ENCODE measurements around the gene WRNIP1. TPM values are rescaled to one million over a fixed set of nuclear protein-coding genes. Genes with fewer than 3 reads are reported as not detected.

Gene WRNIP1
- total RNA-seq, 4 donors from 2014 or later = 51.9 to 66.0 (median 57.3) TPM

GRCh38 chr6:2818593-2818992 lies 53.4 kb downstream of the WRNIP1 start:
- H3K4me3 ChIP-seq = peak overlapping the region in 1 of 4 donors; percentile 17
- H3K27me3 ChIP-seq = no peaks in the 10 kb centered on the region
- in situ Hi-C loops (cut with MboI; ENCODE audit: low sequenced_read_pairs in 4 of 4) (no loop called here), intact Hi-C loops (cut with DNase I; ENCODE audit: low total_unique reads) (no loop called here)
- DNase-seq (no peak), ATAC-seq (no peak)
- TF ChIP-seq POLR2A (IDR thresholded peaks at IDR 0.05) = no peak
- TF ChIP-seq, protein P1, sequence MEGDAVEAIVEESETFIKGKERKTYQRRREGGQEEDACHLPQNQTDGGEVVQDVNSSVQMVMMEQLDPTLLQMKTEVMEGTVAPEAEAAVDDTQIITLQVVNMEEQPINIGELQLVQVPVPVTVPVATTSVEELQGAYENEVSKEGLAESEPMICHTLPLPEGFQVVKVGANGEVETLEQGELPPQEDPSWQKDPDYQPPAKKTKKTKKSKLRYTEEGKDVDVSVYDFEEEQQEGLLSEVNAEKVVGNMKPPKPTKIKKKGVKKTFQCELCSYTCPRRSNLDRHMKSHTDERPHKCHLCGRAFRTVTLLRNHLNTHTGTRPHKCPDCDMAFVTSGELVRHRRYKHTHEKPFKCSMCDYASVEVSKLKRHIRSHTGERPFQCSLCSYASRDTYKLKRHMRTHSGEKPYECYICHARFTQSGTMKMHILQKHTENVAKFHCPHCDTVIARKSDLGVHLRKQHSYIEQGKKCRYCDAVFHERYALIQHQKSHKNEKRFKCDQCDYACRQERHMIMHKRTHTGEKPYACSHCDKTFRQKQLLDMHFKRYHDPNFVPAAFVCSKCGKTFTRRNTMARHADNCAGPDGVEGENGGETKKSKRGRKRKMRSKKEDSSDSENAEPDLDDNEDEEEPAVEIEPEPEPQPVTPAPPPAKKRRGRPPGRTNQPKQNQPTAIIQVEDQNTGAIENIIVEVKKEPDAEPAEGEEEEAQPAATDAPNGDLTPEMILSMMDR (IDR thresholded peaks at IDR 0.05 in 4 of 5, conservative IDR thresholded peaks at IDR 0.05 in 1 of 5) = no peak
- H3K36me3 ChIP-seq = no peaks in the 10 kb centered on the region
- peak overlapping the region in 1 of 4 donors; percentile 19 for H3K27ac ChIP-seq
- H3K4me1 ChIP-seq = peaks cover 27 to 32% of the 10 kb centered on the region in 2 donors
- H3K9me3 ChIP-seq = no peaks in the 10 kb centered on the region

- TF ChIP-seq POLR2A (IDR thresholded peaks at IDR 0.05) = no peak
- no peaks in the 10 kb centered on the region for H3K36me3 ChIP-seq
- no peak for DNase-seq
- ATAC-seq = peak in 1 of 2 donors; percentile 24
- intact Hi-C loops (cut with DNase I; ENCODE audit: low total_unique reads) = no loop called here
- no peaks in the 10 kb centered on the region for H3K9me3 ChIP-seq
- no peak overlapping the region for H3K27ac ChIP-seq
- in situ Hi-C loops (cut with MboI; ENCODE audit: low sequenced_read_pairs in 4 of 4) = no loop called here
- no peaks in the 10 kb centered on the region for H3K27me3 ChIP-seq
- peaks cover 28 to 33% of the 10 kb centered on the region in 2 donors for H3K4me1 ChIP-seq
- no peak overlapping the region for H3K4me3 ChIP-seq
Measured at GRCh38 chr6:2819115-2819514, 53.9 kb downstream of the WRNIP1 start.

DNA sequence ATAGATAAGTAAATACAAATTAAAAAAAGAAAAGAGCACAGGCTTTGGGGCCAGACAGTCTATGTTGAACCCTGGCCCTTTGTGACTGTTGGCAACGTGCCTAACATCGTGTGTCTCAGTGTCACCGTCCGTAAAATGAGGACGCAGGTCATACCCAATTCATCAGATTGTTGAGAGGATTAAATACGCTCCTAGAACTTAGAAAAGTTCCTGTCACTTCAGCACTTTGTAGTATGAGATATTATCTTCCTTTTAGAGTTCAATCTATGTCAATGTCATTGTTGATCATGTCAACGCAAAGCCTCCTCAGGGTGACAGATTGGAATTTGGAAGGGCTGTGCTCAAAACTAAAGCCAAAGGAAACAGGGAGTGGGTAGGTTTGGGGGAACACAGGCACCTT lies 54.8 kb downstream of the WRNIP1 start:
- H3K4me1 ChIP-seq = peaks cover 28 to 33% of the 10 kb centered on the region in 2 donors
- no peaks in the 10 kb centered on the region for H3K36me3 ChIP-seq
- H3K9me3 ChIP-seq = no peaks in the 10 kb centered on the region
- intact Hi-C loops (cut with DNase I; ENCODE audit: low total_unique reads) = no loop called here
- H3K4me3 ChIP-seq = no peak overlapping the region
- H3K27me3 ChIP-seq = no peaks in the 10 kb centered on the region
- ATAC-seq = no peak
- in situ Hi-C loops (cut with MboI; ENCODE audit: low sequenced_read_pairs in 4 of 4) = no loop called here
- DNase-seq = no peak
- no peak for TF ChIP-seq POLR2A (IDR thresholded peaks at IDR 0.05)
- TF ChIP-seq, protein P1 (IDR thresholded peaks at IDR 0.05 in 4 of 5, conservative IDR thresholded peaks at IDR 0.05 in 1 of 5) = no peak
- H3K27ac ChIP-seq = no peak overlapping the region

DNA sequence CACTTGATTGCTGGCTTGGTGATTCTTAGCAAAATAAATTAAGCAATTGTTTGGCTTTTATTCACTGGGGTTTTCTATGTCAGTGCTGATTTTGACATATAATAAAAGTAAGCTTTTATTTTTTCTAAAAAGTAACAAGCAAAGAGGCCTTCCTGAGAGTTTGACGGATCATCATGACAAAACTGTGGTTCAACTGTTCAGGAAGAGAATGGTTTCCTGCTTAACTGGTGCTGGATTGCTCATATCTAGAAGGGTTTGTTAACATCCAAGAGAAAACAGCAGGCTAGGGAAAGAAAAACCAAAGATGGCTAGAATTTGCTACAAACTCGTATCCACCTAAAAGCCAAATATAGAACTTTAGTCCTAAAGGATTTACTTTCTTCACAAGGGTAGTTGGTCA lies 55.2 kb downstream of the WRNIP1 start:
- ATAC-seq (no peak), DNase-seq (no peak)
- in situ Hi-C loops (cut with MboI; ENCODE audit: low sequenced_read_pairs in 4 of 4) (no loop called here), intact Hi-C loops (cut with DNase I; ENCODE audit: low total_unique reads) (no loop called here)
- TF ChIP-seq, protein P1 (IDR thresholded peaks at IDR 0.05 in 4 of 5, conservative IDR thresholded peaks at IDR 0.05 in 1 of 5) = no peak
- TF ChIP-seq POLR2A (IDR thresholded peaks at IDR 0.05) = no peak
- no peaks in the 10 kb centered on the region for H3K36me3 ChIP-seq
- H3K27ac ChIP-seq = no peak overlapping the region
- H3K9me3 ChIP-seq = no peaks in the 10 kb centered on the region
- H3K4me1 ChIP-seq = peaks cover 28 to 33% of the 10 kb centered on the region in 2 donors
- no peaks in the 10 kb centered on the region for H3K27me3 ChIP-seq
- H3K4me3 ChIP-seq = no peak overlapping the region

DNA sequence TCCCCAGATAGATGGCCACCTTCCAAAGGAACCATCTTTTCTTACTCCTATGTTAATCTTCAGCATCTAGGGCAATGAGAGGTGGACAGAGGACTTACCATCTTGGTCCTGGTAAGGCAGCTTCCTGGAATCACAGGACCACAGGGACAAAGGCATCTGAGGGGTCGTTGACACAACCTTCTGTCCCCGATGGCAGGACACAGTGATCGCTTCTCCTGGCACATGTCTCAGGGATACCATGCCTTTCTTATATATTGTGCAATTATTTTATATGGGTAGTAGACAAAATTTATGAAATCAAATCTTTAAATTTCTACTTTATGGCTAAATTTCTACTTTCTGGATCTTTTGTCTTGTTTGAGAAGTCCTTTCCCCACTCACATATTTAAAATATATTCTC lies 56.4 kb downstream of the WRNIP1 start:
- Histone ChIP-seq H3K27ac (no peak overlapping the region), H3K4me3 (no peak overlapping the region), H3K9me3 (no peaks in the 10 kb centered on the region), H3K36me3 (no peaks in the 10 kb centered on the region), H3K4me1 (peaks cover 28 to 33% of the 10 kb centered on the region in 2 donors), H3K27me3 (no peaks in the 10 kb centered on the region)
- in situ Hi-C loops (cut with MboI; ENCODE audit: low sequenced_read_pairs in 4 of 4) (no loop called here), intact Hi-C loops (cut with DNase I; ENCODE audit: low total_unique reads) (no loop called here)
- DNase-seq = no peak
- TF ChIP-seq, protein P1 (IDR thresholded peaks at IDR 0.05 in 4 of 5, conservative IDR thresholded peaks at IDR 0.05 in 1 of 5) = no peak
- TF ChIP-seq POLR2A (IDR thresholded peaks at IDR 0.05) = no peak
- no peak for ATAC-seq

Data from gastrocnemius medialis (tissue), 4 donors.